A549 (cell line): ENCODE measurements around the gene DRD1. TPM values are rescaled to one million over a fixed set of nuclear protein-coding genes. Genes with fewer than 3 reads are reported as not detected.
"Not testable (repeated sequence)": the region's sequence is repeated elsewhere in the genome, so short reads cannot be mapped to it uniquely, and the experiment has no call there.

ENCODE experiments used
- ATAC-seq, 2 experiments: fragments of 200-7000 bp in 1 of 2; fragments of >200 bp in 1 of 2; cut with Nextera tagmentation in 1 of 2; cut with Tn5 transposase in 1 of 2; 3 replicates each; pipeline versions ENCODE4 v1.8.0 to v1.9.1; 2018 to 2020; ENCODE audit warnings: mild to moderate bottlenecking in 1 of 2, moderate library complexity in 1 of 2
- CTCF ChIA-PET: fragments of 300-600 bp; sonication (Branson Sonifier 250); formaldehyde crosslinking; extraction: SDS; loops from one replicate; lab custom pipeline; 2021; ENCODE audit warnings: antibody characterized with exemption, inconsistent platforms; lab: Yijun Ruan, JAX
- POLR2A ChIA-PET: fragments of 350-600 bp; formaldehyde crosslinking; extraction: SDS; loops from one replicate; lab custom pipeline; 2021; ENCODE audit warnings: antibody characterized with exemption, inconsistent platforms; lab: Yijun Ruan, JAX
- DNase-seq, 2 experiments: peaks; one replicate each; pipeline versions ENCODE4 v3.0.0 to v3.0.0-alpha.2; 2011 to 2016; ENCODE audit warnings: low read depth in 1 of 2, low spot score in 1 of 2
- FAIRE-seq: peaks from 2 replicates; lab custom pipeline; 2011; peaks lifted over from hg19 to GRCh38; lab: Jason Lieb, UNC
- H3K27ac ChIP-seq, 2 experiments: fragments of >200 bp; sonication (Bioruptor Twin); formaldehyde crosslinking; 3 replicates each; pipeline ENCODE4 v1.5.1; 2016 to 2017
- H3K4me1 ChIP-seq: fragments of >200 bp; sonication (Bioruptor Twin); formaldehyde crosslinking; 3 replicates; pipeline ENCODE4 v1.6.1; 2016
- H3K4me2 ChIP-seq: fragments of >200 bp; sonication (Bioruptor Twin); formaldehyde crosslinking; 3 replicates; pipeline ENCODE4 v1.6.1; 2016
- H3K4me3 ChIP-seq: fragments of >200 bp; sonication (Bioruptor Twin); formaldehyde crosslinking; 3 replicates; pipeline ENCODE4 v1.5.1; 2016
- H3K9me3 ChIP-seq: fragments of >200 bp; sonication (Bioruptor Twin); formaldehyde crosslinking; 3 replicates; pipeline ENCODE4 v1.6.1; 2016
- BHLHE40 ChIP-seq: IDR thresholded peaks from 2 replicates; pipeline ENCODE4 v1.6.1; 2012; ENCODE audit warnings: low read depth, low read length, inconsistent platforms
- CBX2 ChIP-seq: fragments of 200-600 bp; sonication (generic); IDR thresholded peaks from 2 replicates; pipeline ENCODE4 v1.6.1; 2016; ENCODE audit warnings: low read depth, mild to moderate bottlenecking, borderline replicate concordance
- CHD2 ChIP-seq: fragments of 150-350 bp; IDR thresholded peaks from 2 replicates; pipeline ENCODE4 v1.6.1; 2014; ENCODE audit warnings: low read length; ENCODE audit not compliant: partially characterized antibody
- EHF ChIP-seq: fragments of 250-450 bp; sonication (Bioruptor Pico); IDR thresholded peaks from 2 replicates; pipeline ENCODE4 v1.5.0; 2020; ENCODE audit warnings: mild to moderate bottlenecking
- EP300 ChIP-seq, 2 experiments: fragments of >200 bp; sonication (Bioruptor Twin); formaldehyde crosslinking; IDR thresholded peaks; 2 replicates in 1 of 2; 3 replicates in 1 of 2; pipeline ENCODE4 v1.6.1; 2016 to 2017
- HDAC2 ChIP-seq: fragments of 200-600 bp; sonication (generic); IDR thresholded peaks from 2 replicates; pipeline ENCODE4 v1.6.1; 2016
- HEYL ChIP-seq: fragments of 250-450 bp; sonication (Bioruptor Pico); IDR thresholded peaks from 2 replicates; pipeline ENCODE4 v1.8.0; 2021; ENCODE audit warnings: mild to moderate bottlenecking, moderate library complexity
- JUN ChIP-seq, 2 experiments: fragments of >200 bp; sonication (Bioruptor Twin); formaldehyde crosslinking; IDR thresholded peaks; 2 replicates in 1 of 2; 3 replicates in 1 of 2; pipeline ENCODE4 v1.6.1; 2016 to 2017
- KDM1A ChIP-seq: fragments of 200-600 bp; sonication (generic); IDR thresholded peaks from 2 replicates; pipeline ENCODE4 v1.6.1; 2016; ENCODE audit warnings: low read depth, mild to moderate bottlenecking
- MAFK ChIP-seq: fragments of 450-650 bp; IDR thresholded peaks from 2 replicates; pipeline ENCODE4 v1.6.1; 2014; ENCODE audit not compliant: partially characterized antibody
- MAZ ChIP-seq: fragments of 150-350 bp; IDR thresholded peaks from 2 replicates; pipeline ENCODE4 v1.6.1; 2014; ENCODE audit warnings: antibody characterized with exemption, low read depth, low read length, borderline replicate concordance
- NFE2L2 ChIP-seq: fragments of 150-350 bp; conservative IDR thresholded peaks from 2 replicates; pipeline ENCODE4 v1.6.1; 2014; ENCODE audit warnings: low read length
- PHF8 ChIP-seq: fragments of 200-600 bp; sonication (generic); IDR thresholded peaks from 2 replicates; pipeline ENCODE4 v1.6.1; 2016; ENCODE audit warnings: low read depth, mild to moderate bottlenecking, antibody characterized with exemption, moderate library complexity, borderline replicate concordance
- SREBF2 ChIP-seq: fragments of 450-650 bp; IDR thresholded peaks from 2 replicates; pipeline ENCODE4 v1.6.1; 2014; ENCODE audit warnings: mild to moderate bottlenecking, moderate library complexity
- TFCP2L1 ChIP-seq: fragments of 250-450 bp; sonication (Bioruptor Pico); IDR thresholded peaks from 2 replicates; pipeline ENCODE4 v1.5.0; 2021; ENCODE audit warnings: mild to moderate bottlenecking
- ZSCAN20 ChIP-seq: fragments of 250-450 bp; sonication (Bioruptor Pico); IDR thresholded peaks from 2 replicates; pipeline ENCODE4 v1.8.0; 2022; ENCODE audit warnings: mild to moderate bottlenecking, moderate library complexity
- WGBS: methylation state at CpG from one replicate; pipeline ENCODE4 v1.1.6; 2017; ENCODE audit errors: missing lambda C conversion rate; 5-methylcytosine and 5-hydroxymethylcytosine counted together
- polyA plus RNA-seq, 4 experiments: library from polyadenylated mRNA; depleted of rRNA in 3 of 4; stranded (reverse); fragments of >200 nt; fragmentation: RNase III in 1 of 4; extraction: RNeasy Plus Mini Kit Qiagen cat#74134 plus additional on column Dnase treatment in 1 of 4; gene quantifications; 2 replicates in 3 of 4; 3 replicates in 1 of 4; pipeline ENCODE4 v1.2.3, GENCODE V29; 2011 to 2017
- TF ChIP-seq, protein P1 (sequence below): fragments of 250-450 bp; sonication (Bioruptor Pico); IDR thresholded peaks from 2 replicates; pipeline ENCODE4 v1.5.0; 2021; ENCODE audit warnings: mild to moderate bottlenecking, moderate library complexity, borderline replicate concordance
- TF ChIP-seq, protein P2 (sequence below): fragments of >200 bp; sonication (Bioruptor Twin); formaldehyde crosslinking; IDR thresholded peaks from 2 replicates; pipeline ENCODE4 v1.6.1; 2016
- TF ChIP-seq, protein P3 (sequence below): fragments of 200-600 bp; sonication (generic); IDR thresholded peaks from 2 replicates; pipeline ENCODE4 v1.6.1; 2016; ENCODE audit warnings: antibody characterized with exemption, mild to moderate bottlenecking, moderate library complexity
- TF ChIP-seq, protein P4 (sequence below): IDR thresholded peaks from 2 replicates; pipeline ENCODE4 v1.6.1; 2012

The DRD1 gene
- polyA plus RNA-seq, 2 of the 4 experiments (the other 2 are of a cell fraction) = 0.90 to 5.7 TPM

DNA sequence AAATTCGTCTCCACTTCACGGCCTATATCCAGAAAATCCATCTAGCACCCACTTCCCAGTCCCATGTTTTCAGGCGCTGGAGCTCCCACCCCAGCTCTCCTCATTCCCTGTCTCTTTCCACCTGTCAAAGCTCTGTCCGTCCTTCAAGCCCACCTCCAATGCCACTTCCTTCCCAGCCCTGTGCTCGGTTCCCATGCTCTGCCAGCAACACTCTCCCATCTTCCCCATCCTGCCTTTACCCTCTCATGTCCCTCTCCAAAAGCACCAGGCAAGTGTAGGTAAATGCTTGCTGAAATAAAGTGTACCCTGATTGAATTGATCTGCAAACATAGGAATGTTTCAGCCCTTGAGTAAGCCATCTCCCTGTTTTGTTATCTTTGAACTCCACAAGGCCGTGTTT, 9.2 kb downstream of the DRD1 start:
- Histone ChIP-seq H3K4me3 (no peak overlapping the region), H3K4me1 (peaks cover 9% of the 10 kb centered on the region; the same call in 1 of the 3 replicates), H3K27ac (no peak overlapping the region), H3K9me3 (0 out of 3 replicates have a peak, but pooled peaks cover under 1% of the 10 kb centered on the region), H3K4me2 (no peak overlapping the region)
- POLR2A ChIA-PET = no interaction called here
- WGBS = 69% methylated on average over 6 of the region's 6 CpGs
- ATAC-seq (no peak), FAIRE-seq (no peak), DNase-seq (no peak)
- TF ChIP-seq EHF (CRISPR knock-in tag) = no peak
- TF ChIP-seq ZSCAN20 (CRISPR knock-in tag) = no peak
- no peak for TF ChIP-seq HDAC2
- TF ChIP-seq, protein P1, sequence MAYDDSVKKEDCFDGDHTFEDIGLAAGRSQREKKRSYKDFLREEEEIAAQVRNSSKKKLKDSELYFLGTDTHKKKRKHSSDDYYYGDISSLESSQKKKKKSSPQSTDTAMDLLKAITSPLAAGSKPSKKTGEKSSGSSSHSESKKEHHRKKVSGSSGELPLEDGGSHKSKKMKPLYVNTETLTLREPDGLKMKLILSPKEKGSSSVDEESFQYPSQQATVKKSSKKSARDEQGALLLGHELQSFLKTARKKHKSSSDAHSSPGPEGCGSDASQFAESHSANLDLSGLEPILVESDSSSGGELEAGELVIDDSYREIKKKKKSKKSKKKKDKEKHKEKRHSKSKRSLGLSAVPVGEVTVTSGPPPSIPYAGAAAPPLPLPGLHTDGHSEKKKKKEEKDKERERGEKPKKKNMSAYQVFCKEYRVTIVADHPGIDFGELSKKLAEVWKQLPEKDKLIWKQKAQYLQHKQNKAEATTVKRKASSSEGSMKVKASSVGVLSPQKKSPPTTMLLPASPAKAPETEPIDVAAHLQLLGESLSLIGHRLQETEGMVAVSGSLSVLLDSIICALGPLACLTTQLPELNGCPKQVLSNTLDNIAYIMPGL (CRISPR knock-in tag) = no peak
- TF ChIP-seq PHF8 = no peak
- no peak for TF ChIP-seq TFCP2L1 (CRISPR knock-in tag)
- TF ChIP-seq MAFK = no peak
- TF ChIP-seq, protein P2, sequence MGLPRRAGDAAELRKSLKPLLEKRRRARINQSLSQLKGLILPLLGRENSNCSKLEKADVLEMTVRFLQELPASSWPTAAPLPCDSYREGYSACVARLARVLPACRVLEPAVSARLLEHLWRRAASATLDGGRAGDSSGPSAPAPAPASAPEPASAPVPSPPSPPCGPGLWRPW = no peak
- no peak for TF ChIP-seq MAZ
- no peak for TF ChIP-seq CBX2
- CTCF ChIA-PET = interaction anchor here (1.4 kb wide), 1 partner anchor 9 kb away, joined by 6 read pairs; the partner anchor contains the start of gene DRD1

DNA sequence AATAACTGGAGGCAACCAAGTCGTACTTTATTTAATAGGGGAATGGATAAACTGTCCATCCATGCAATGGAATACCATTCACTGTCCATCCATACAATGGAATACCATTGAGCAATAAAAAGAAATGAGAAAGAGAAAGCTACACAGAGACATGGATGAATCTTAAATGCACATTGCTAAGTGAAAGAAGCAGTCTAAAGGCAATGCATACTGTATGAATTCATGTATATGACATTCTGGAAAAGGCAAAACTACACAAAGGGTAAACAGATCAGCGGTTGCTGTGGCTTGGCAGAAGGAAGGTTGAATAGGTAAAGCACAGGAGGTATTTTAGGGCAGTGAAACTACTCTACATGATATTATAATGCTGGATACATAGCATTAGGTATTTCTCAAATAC, 16.2 kb downstream of the DRD1 start:
- Histone ChIP-seq H3K27ac (no peak overlapping the region), H3K4me2 (no peak overlapping the region)
- FAIRE-seq = no peak
- POLR2A ChIA-PET = no interaction called here
- TF ChIP-seq CHD2 (no peak), HDAC2 (no peak)
- TF ChIP-seq, all 56 proteins: peak for 0
- CTCF ChIA-PET = interaction anchor here (2.2 kb wide), 1 partner anchor 13 kb away, joined by 5 read pairs; no protein-coding TSS in a partner anchor
- DNase-seq (no peak), ATAC-seq (no peak)
- 17% methylated on average over 2 of the region's 2 CpGs for WGBS
- no peak overlapping the region for H3K4me3 ChIP-seq
- H3K4me1 ChIP-seq = no peaks in the 10 kb centered on the region
- H3K9me3 ChIP-seq = peaks cover 4% of the 10 kb centered on the region; the same call in 1 of the 3 replicates

DNA sequence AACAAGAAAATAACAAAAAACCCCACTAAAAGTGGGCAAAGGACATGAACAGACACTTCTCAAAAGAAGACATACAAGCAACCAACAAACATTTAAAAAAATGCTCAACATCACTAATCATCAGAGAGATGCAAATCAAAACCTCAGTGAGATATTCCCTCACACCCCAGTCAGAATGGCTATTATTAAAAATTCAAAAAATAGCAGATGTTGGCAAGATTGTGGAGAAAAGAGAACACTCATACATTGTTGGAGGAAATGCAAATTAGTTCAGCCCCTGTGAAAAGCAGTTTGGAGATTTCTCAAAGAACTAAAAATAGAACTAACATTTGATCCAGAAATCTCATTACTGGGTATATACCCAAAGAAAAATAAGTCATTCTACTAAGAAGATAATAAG, 19.4 kb downstream of the DRD1 start:
- ATAC-seq, FAIRE-seq, H3K9me3 ChIP-seq, H3K4me2 ChIP-seq, H3K4me3 ChIP-seq, DNase-seq, CTCF ChIA-PET, H3K27ac ChIP-seq, H3K4me1 ChIP-seq, POLR2A ChIA-PET: not testable (repeated sequence)

DNA sequence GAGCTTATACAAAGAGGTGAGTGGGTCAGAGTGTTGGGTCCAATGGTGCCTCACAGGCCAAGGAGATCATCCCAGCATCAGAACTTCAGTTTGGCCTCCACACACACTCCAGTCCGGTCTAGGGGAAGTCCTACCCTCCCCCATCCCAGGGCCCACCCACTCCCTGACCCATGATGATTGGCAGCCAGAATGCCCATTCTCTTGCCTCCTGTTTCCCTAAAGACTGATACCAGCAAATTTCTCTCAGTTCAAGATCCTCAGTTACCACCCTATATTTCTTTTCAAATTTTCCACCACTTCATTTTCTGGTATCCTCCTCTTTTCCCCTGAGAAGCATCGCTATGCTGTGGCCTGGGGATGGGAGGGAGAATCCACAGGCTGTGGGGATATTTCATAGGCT, 21.9 kb downstream of the DRD1 start:
- POLR2A ChIA-PET = no interaction called here
- H3K4me2 ChIP-seq = no peak overlapping the region
- CTCF ChIA-PET = interaction anchor here (1.0 to 1.8 kb wide), 2 partner anchors 28 to 511 kb away, joined by 3 to 5 read pairs; no protein-coding TSS in a partner anchor
- DNase-seq (no peak), FAIRE-seq (no peak), ATAC-seq (no peak)
- TF ChIP-seq KDM1A = no peak
- WGBS = 15% methylated on average over 2 of the region's 2 CpGs
- no peaks in the 10 kb centered on the region for H3K4me1 ChIP-seq
- H3K9me3 ChIP-seq = peaks cover 7% of the 10 kb centered on the region; the same call in 1 of the 3 replicates
- H3K4me3 ChIP-seq = no peak overlapping the region
- H3K27ac ChIP-seq = no peak overlapping the region

DNA sequence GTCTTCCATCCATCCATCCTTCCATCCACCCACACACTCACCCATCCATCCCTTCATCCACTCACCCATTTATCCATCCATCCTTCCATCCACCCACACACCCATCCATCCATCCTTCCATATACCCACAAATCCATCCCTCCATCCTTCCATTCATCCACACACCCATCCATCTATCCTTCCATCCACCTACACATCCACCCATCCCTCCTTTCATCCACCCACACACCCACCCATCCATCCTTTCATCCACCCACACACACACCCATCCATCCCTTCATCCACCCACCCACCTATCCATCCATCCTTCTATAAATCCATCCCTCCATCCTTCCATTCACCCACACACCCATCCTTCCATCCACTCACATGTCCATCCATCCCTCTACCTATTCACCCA, 23.6 kb downstream of the DRD1 start:
- DNase-seq (no peak), ATAC-seq (no peak), FAIRE-seq (no peak)
- CTCF ChIA-PET = no interaction called here
- no peak overlapping the region for H3K4me2 ChIP-seq
- no peak overlapping the region for H3K4me3 ChIP-seq
- H3K4me1 ChIP-seq = no peaks in the 10 kb centered on the region
- H3K27ac ChIP-seq = no peak overlapping the region
- peaks cover 13% of the 10 kb centered on the region; the same call in 2 of the 3 replicates for H3K9me3 ChIP-seq
- POLR2A ChIA-PET = no interaction called here
- no peak for TF ChIP-seq HEYL (CRISPR knock-in tag)
- TF ChIP-seq BHLHE40 = no peak
- no peak for TF ChIP-seq NFE2L2
- TF ChIP-seq EP300 (IDR thresholded peaks at IDR 0.05) = no peak
- no peak for TF ChIP-seq CBX2
- TF ChIP-seq, protein P2 = no peak
- TF ChIP-seq JUN (IDR thresholded peaks at IDR 0.05) = no peak
- TF ChIP-seq HDAC2 = no peak
- TF ChIP-seq, protein P3, sequence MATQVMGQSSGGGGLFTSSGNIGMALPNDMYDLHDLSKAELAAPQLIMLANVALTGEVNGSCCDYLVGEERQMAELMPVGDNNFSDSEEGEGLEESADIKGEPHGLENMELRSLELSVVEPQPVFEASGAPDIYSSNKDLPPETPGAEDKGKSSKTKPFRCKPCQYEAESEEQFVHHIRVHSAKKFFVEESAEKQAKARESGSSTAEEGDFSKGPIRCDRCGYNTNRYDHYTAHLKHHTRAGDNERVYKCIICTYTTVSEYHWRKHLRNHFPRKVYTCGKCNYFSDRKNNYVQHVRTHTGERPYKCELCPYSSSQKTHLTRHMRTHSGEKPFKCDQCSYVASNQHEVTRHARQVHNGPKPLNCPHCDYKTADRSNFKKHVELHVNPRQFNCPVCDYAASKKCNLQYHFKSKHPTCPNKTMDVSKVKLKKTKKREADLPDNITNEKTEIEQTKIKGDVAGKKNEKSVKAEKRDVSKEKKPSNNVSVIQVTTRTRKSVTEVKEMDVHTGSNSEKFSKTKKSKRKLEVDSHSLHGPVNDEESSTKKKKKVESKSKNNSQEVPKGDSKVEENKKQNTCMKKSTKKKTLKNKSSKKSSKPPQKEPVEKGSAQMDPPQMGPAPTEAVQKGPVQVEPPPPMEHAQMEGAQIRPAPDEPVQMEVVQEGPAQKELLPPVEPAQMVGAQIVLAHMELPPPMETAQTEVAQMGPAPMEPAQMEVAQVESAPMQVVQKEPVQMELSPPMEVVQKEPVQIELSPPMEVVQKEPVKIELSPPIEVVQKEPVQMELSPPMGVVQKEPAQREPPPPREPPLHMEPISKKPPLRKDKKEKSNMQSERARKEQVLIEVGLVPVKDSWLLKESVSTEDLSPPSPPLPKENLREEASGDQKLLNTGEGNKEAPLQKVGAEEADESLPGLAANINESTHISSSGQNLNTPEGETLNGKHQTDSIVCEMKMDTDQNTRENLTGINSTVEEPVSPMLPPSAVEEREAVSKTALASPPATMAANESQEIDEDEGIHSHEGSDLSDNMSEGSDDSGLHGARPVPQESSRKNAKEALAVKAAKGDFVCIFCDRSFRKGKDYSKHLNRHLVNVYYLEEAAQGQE = no peak
- no peak for TF ChIP-seq SREBF2
- TF ChIP-seq ZSCAN20 (CRISPR knock-in tag) = no peak
- TF ChIP-seq, protein P4, sequence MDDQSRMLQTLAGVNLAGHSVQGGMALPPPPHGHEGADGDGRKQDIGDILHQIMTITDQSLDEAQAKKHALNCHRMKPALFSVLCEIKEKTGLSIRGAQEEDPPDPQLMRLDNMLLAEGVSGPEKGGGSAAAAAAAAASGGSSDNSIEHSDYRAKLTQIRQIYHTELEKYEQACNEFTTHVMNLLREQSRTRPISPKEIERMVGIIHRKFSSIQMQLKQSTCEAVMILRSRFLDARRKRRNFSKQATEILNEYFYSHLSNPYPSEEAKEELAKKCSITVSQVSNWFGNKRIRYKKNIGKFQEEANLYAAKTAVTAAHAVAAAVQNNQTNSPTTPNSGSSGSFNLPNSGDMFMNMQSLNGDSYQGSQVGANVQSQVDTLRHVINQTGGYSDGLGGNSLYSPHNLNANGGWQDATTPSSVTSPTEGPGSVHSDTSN = no peak
